ENCODE data around the gene GRIK1. TPM values are rescaled to one million over a fixed set of nuclear protein-coding genes. Genes with fewer than 3 reads are reported as not detected.
"Not testable (repeated sequence)": the region's sequence is repeated elsewhere in the genome, so short reads cannot be mapped to it uniquely, and the experiment has no call there.

Gene GRIK1
- total RNA-seq, 2 donors from 2014 or later: 0.36 TPM; not detected in 1

- H3K4me3 ChIP-seq: no peak overlapping the region
- H3K27me3 ChIP-seq (replicated peaks; ENCODE audit: insufficient read depth): no peaks in the 10 kb centered on the region
- H3K4me1 ChIP-seq (replicated peaks): no peaks in the 10 kb centered on the region
- no peaks in the 10 kb centered on the region for H3K36me3 ChIP-seq
- no peaks in the 10 kb centered on the region for H3K9me3 ChIP-seq
- TF ChIP-seq POLR2A (IDR thresholded peaks at IDR 0.05) (no peak), CTCF (IDR thresholded peaks at IDR 0.05) (no peak), POLR2AphosphoS5 (IDR thresholded peaks at IDR 0.05) (no peak)
- DNase-seq (ENCODE audit: low spot score): no peak
- no peak overlapping the region for H3K27ac ChIP-seq
- 59% methylated on average over 2 of the region's 2 CpGs for WGBS
- intact Hi-C loops (cut with DNase I): no loop called here
These were observed 328.9 kb downstream of the GRIK1 start for GRCh38 chr21:29610779-29611360.

GRCh38 chr21:29606613-29607012, 333.2 kb downstream of the GRIK1 start:
- intact Hi-C loops (cut with DNase I): no loop called here
- no peaks in the 10 kb centered on the region for H3K9me3 ChIP-seq

GRCh38 chr21:29605219-29605618, 334.6 kb downstream of the GRIK1 start:
- H3K27ac ChIP-seq; H3K27me3 ChIP-seq (replicated peaks; ENCODE audit: insufficient read depth); DNase-seq (ENCODE audit: low spot score); H3K36me3 ChIP-seq; H3K4me1 ChIP-seq (replicated peaks); H3K9me3 ChIP-seq; intact Hi-C loops (cut with DNase I); H3K4me3 ChIP-seq: not testable (repeated sequence)
- WGBS: 85% methylated on average over 3 of the region's 3 CpGs

More at GRCh38 chr21:29606613-29607012, 333.2 kb downstream of the GRIK1 start:
- H3K36me3 ChIP-seq: no peaks in the 10 kb centered on the region
- TF ChIP-seq CTCF (IDR thresholded peaks at IDR 0.05): no peak
- TF ChIP-seq POLR2A (IDR thresholded peaks at IDR 0.05): no peak
- no peak for TF ChIP-seq POLR2AphosphoS5 (IDR thresholded peaks at IDR 0.05)
- 75% methylated on average over 3 of the region's 3 CpGs for WGBS
- no peak overlapping the region for H3K4me3 ChIP-seq
- no peaks in the 10 kb centered on the region for H3K27me3 ChIP-seq (replicated peaks; ENCODE audit: insufficient read depth)
- no peak overlapping the region for H3K27ac ChIP-seq
- DNase-seq (ENCODE audit: low spot score): no peak
- no peaks in the 10 kb centered on the region for H3K4me1 ChIP-seq (replicated peaks)

- intact Hi-C loops (cut with DNase I): no loop called here
- TF ChIP-seq POLR2AphosphoS5 (IDR thresholded peaks at IDR 0.05) (no peak), CTCF (IDR thresholded peaks at IDR 0.05) (no peak), POLR2A (IDR thresholded peaks at IDR 0.05) (no peak)
These were observed 335.7 kb downstream of the GRIK1 start for GRCh38 chr21:29604076-29604475.

GRCh38 chr21:29601047-29601446, 338.7 kb downstream of the GRIK1 start:
- WGBS: 92% methylated on average over 4 of the region's 4 CpGs
- TF ChIP-seq POLR2AphosphoS5 (IDR thresholded peaks at IDR 0.05) (no peak), CTCF (IDR thresholded peaks at IDR 0.05) (no peak), POLR2A (IDR thresholded peaks at IDR 0.05) (no peak)
- no peak overlapping the region for H3K27ac ChIP-seq
- intact Hi-C loops (cut with DNase I): no loop called here
- H3K4me1 ChIP-seq (replicated peaks): no peaks in the 10 kb centered on the region
- H3K9me3 ChIP-seq: no peaks in the 10 kb centered on the region
- H3K27me3 ChIP-seq (replicated peaks; ENCODE audit: insufficient read depth): no peaks in the 10 kb centered on the region
- H3K4me3 ChIP-seq: no peak overlapping the region
- DNase-seq (ENCODE audit: low spot score): no peak
- no peaks in the 10 kb centered on the region for H3K36me3 ChIP-seq

More at GRCh38 chr21:29604076-29604475, 335.7 kb downstream of the GRIK1 start:
- no peak overlapping the region for H3K4me3 ChIP-seq
- DNase-seq (ENCODE audit: low spot score): no peak
- no peaks in the 10 kb centered on the region for H3K4me1 ChIP-seq (replicated peaks)
- no peak overlapping the region for H3K27ac ChIP-seq
- no peaks in the 10 kb centered on the region for H3K36me3 ChIP-seq
- no peaks in the 10 kb centered on the region for H3K27me3 ChIP-seq (replicated peaks; ENCODE audit: insufficient read depth)
- H3K9me3 ChIP-seq: no peaks in the 10 kb centered on the region
- WGBS: 93% methylated on average over 4 of the region's 4 CpGs

Measured in prostate gland (tissue), 2 donors.